Neural progenitor cell (in vitro differentiated cells): Measurements from ENCODE around the gene RALY.

ENCODE experiments used
- CTCF ChIP-seq: fragments of 200-600 bp; sonication (generic); IDR thresholded peaks from 2 replicates; pipeline ENCODE4 v1.5.1; 2017; ENCODE audit warnings: antibody characterized with exemption, mild to moderate bottlenecking
- EZH2 ChIP-seq: fragments of 200-600 bp; sonication (generic); IDR thresholded peaks from 2 replicates; pipeline ENCODE4 v1.6.1; 2017; ENCODE audit warnings: antibody characterized with exemption, mild to moderate bottlenecking, moderate library complexity
- EZH2phosphoT487 ChIP-seq: fragments of 200-600 bp; sonication (generic); IDR thresholded peaks from 2 replicates; pipeline ENCODE4 v1.6.1; 2017; ENCODE audit warnings: antibody characterized with exemption

- TF ChIP-seq CTCF = no peak
- no peak for TF ChIP-seq EZH2
- TF ChIP-seq EZH2phosphoT487 = no peak
Measured at GRCh38 chr20:33981964-33982363, 11.7 kb upstream of the RALY start.
